Measurements from ENCODE around the gene ALS2CL.

ALS2CL gene

DNA sequence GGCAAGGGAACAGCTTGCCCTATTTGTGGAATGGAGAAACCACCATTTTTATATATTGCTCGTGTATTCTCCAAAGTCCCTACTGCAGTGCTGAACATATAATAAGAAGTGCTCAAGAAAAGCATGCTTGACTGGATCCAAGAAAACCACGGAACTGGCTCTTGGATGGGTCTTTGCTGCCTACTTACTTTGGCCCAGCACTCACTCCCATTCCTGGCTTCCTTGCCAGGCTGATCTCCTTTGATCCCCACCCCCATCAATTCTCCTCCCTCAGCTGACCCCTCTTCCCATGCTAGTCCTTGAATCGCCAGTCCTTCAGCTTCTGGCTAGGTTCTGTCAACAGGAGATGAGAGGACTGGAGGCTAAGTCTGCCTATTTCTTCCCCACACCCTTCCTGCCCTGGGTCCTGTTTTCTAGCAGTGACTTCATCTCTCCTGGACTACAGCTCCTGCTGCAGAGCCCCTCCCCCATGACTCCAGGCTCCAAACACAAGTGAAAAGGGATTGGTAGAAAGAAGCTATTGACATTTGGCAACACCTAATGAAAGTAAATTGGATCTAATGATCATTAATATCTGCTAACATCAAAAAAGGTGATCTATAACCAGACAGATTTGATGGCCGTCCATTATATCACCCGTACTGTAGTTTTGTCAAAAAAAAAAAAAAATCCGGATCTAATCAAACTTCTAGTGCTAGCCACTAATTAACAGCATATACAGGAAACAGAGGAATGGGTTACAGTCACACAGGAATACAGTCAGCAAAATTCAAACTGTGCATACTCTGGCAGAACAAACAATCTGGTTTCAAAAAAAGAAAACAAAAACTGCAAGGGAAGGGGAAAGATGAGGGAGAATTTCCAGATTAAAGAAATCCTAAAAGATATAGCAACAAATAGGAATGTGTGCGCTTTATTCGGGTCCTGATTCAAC lies 73.4 kb downstream of the ALS2CL start:
- TF ChIP-seq CTCF (IDR thresholded peaks at IDR 0.05; ENCODE audit: control insufficient read depth, insufficient read depth, low read depth, low read length, missing control alignments), result no peak
- no peak overlapping the region for H3K4me3 ChIP-seq (ENCODE audit: control insufficient read depth, low read depth, low read length)
- no peak for DNase-seq (ENCODE audit: low read depth)
